HG02938 (cell line): ENCODE results near the gene SLC35F4.

ENCODE experiments used
- ATAC-seq: cut with Tn5 transposase; IDR thresholded peaks from one replicate; pipeline ENCODE4 v1.9.1; 2021; ENCODE audit warnings: mild to moderate bottlenecking, moderate library complexity; ENCODE audit not compliant: unreplicated experiment

Gene SLC35F4

GRCh38 chr14:57549765-57550420 lies 316.0 kb downstream of the SLC35F4 start:
- ATAC-seq: peak; percentile 74

GRCh38 chr14:57549016-57549564 lies 316.8 kb downstream of the SLC35F4 start:
- no peak for ATAC-seq

DNA sequence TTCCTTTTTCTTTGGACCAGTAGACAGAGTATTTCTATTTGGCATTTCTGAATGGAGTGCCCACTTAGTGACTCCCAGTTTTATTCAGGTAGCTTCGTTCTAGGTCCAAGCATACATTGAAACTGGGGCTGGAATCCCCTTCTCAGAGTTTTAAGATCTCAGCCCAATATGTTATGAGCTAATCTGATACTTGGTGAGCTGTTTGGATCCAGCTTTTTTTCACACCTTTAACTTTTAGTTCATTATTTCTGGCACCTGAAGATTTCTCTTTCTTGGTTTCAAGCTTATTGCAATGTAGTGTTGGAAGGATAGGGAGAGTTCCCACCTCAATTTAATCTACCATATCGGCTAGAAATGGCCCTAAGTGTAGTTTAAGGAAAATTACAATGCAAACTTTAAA lies 318.8 kb downstream of the SLC35F4 start:
- no peak for ATAC-seq

DNA sequence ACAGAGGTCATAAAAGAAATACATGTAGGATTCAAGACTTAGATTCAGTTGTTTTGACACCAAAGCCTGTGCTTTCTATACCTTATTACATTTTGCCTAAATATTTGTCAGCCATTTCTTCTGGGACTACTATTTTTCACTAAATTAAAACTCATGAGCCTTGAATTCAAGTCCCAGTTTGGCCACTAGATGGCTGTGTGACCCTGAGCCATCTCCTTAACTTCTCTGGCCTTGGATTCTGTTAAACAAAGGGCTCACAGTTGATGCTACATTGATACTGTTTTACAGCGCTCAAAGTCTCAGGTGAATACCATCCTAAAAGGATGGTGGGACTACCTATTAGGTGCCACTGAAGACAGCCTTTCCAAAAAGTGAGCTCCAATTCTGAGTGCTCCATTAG lies 332.7 kb downstream of the SLC35F4 start:
- ATAC-seq: no peak

DNA sequence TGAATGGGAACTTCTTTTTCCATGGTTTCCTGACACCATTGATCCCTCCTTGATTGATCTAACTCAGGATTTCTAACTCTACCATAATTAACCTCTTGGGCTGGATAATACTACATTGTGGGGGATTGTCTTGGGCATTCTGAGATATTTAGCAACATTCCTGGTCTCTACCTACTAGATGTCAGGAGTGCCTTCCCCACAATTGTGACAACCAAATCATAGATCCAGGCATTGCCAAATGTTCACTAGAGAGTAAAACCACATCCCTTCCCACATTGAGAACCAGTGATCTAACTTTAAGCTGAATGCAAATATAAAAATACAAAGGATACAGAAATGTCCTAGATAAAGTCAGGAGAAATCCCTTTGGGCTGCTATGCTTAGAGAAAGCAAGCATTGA lies 335.3 kb downstream of the SLC35F4 start:
- no peak for ATAC-seq

DNA sequence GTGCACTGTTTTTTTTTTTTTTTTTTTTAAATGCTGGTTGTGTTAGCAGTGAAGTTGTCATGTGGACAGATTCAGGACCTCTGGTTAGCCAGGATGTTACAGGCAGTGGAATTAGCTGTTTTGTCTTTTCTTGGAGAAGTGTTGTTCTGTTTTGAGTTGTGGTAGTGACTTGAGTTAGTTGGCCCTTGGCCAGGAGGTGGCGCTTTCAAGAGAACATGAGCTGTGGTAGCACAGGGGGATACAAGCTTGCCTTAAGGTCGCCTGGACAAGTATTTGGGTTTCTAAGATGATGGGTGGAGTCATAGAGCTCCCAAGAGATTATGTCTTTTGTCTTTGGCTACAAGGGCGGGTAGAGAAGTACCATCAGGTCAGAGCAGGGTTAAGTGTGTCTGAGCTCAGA lies 338.9 kb downstream of the SLC35F4 start:
- ATAC-seq: no peak

DNA sequence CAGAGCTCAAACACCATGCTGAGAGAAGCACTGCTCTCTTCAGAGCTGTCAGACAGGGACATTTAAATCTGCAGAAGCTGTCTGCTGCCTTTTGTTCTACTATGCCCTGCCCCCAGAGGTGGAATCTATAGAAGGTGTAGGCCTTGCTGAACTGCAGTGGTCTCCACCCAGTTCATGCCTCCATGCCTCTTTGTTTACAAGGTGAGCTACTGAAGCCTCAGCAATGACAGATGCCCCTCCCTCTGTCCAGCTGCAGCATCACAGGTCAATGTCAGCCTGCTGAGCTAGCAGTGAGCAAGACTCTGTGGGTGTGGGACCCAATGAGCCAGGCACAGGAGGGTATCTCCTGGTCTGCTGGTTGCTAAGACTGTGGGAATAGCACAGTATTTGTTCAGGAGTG lies 346.8 kb downstream of the SLC35F4 start:
- no peak for ATAC-seq
